GM06990 (cell line): Measurements from ENCODE around the gene SCYL3.
"Not testable (repeated sequence)": the region's sequence is repeated elsewhere in the genome, so short reads cannot be mapped to it uniquely, and the experiment has no call there.

Experiments
- DNase-seq: peaks from one replicate; pipeline ENCODE4 v3.0.0-alpha.2; 2011; ENCODE audit not compliant: insufficient read length; ENCODE audit errors: extremely low read depth
- H3K27me3 ChIP-seq: replicated peaks from 2 replicates; pipeline ENCODE4 v1.6.0; 2011; ENCODE audit warnings: low read length; ENCODE audit not compliant: control insufficient read depth, insufficient read depth
- H3K36me3 ChIP-seq: 2 replicates; pipeline ENCODE4 v1.5.1; 2011; ENCODE audit warnings: low read length; ENCODE audit not compliant: control insufficient read depth, insufficient read depth
- H3K4me3 ChIP-seq: replicated peaks from 2 replicates; pipeline ENCODE4 v1.5.1; 2011; ENCODE audit warnings: low read depth, mild to moderate bottlenecking, control low read depth, low read length
- TF ChIP-seq, protein P1 (sequence below): IDR thresholded peaks from 2 replicates; pipeline ENCODE4 v1.5.1; 2011; ENCODE audit warnings: low read length, control low read depth, mild to moderate bottlenecking, inconsistent platforms; ENCODE audit not compliant: insufficient read depth, poor library complexity, severe bottlenecking

The SCYL3 gene

DNA sequence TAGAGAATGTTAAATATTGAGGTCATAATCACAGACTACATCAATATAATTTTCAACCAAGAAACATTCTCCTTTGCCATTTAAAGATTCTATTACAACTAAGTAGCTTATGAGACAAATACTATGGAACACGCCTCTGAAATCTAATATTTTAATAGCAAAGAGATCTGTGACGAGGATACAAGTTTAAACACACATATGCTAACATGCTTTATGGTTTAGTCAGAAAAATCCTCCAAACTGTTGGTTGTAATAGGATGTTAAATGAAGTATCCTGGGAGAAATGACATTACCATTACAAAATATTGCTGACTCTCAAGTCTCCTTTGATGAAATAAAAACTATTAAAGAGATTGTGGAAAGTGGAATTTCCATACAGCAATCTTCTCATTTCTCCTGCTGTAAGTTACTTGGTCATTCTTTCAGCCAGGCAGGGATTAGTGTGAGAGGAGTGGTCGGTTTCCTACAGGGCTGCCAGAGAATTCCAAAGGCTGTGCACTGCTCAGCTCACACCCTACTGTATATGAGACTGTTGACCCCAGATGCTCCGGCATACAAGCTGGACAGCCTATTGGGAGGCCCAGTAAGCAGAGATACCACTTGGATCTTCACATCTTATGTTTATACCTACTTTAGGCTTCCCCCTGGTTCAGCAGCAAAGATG is 26.6 kb downstream of the SCYL3 start:
- TF ChIP-seq, protein P1, sequence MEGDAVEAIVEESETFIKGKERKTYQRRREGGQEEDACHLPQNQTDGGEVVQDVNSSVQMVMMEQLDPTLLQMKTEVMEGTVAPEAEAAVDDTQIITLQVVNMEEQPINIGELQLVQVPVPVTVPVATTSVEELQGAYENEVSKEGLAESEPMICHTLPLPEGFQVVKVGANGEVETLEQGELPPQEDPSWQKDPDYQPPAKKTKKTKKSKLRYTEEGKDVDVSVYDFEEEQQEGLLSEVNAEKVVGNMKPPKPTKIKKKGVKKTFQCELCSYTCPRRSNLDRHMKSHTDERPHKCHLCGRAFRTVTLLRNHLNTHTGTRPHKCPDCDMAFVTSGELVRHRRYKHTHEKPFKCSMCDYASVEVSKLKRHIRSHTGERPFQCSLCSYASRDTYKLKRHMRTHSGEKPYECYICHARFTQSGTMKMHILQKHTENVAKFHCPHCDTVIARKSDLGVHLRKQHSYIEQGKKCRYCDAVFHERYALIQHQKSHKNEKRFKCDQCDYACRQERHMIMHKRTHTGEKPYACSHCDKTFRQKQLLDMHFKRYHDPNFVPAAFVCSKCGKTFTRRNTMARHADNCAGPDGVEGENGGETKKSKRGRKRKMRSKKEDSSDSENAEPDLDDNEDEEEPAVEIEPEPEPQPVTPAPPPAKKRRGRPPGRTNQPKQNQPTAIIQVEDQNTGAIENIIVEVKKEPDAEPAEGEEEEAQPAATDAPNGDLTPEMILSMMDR: no peak
- Histone ChIP-seq H3K4me3 (no peak overlapping the region), H3K36me3 (peaks cover 23% of the 10 kb centered on the region), H3K27me3 (no peaks in the 10 kb centered on the region)
- DNase-seq: no peak

DNA sequence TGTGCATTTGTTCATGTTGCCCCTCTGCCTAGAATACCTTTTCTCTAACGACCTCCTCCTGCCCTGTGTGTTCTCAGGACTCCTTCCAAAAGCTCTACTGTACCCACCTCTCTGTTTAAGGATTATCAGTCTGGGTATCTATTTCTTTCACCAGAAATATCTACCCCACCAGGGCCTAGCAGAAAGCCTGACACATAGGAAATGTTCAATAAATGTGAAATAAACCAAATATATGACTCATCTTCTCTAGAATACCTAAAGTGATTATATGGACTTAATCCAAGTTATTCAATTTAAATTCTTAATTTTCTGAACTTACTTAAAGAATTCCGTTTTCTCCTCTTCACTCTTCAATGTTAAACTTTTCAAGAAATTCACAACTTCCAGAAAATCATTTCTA is 27.1 kb downstream of the SCYL3 start:
- DNase-seq: no peak
- no peaks in the 10 kb centered on the region for H3K27me3 ChIP-seq
- H3K36me3 ChIP-seq: peaks cover 23% of the 10 kb centered on the region
- no peak overlapping the region for H3K4me3 ChIP-seq
- TF ChIP-seq, protein P1: no peak

GRCh38 chr1:169864531-169864930 is 29.2 kb downstream of the SCYL3 start:
- not testable (repeated sequence) for H3K27me3 ChIP-seq, H3K4me3 ChIP-seq, DNase-seq
- H3K36me3 ChIP-seq: peaks cover 23% of the 10 kb centered on the region

- TF ChIP-seq, protein P1: no peak
- Histone ChIP-seq H3K27me3 (no peaks in the 10 kb centered on the region), H3K4me3 (no peak overlapping the region), H3K36me3 (peaks cover 16% of the 10 kb centered on the region)
- no peak for DNase-seq
These were observed 32.9 kb downstream of the SCYL3 start for GRCh38 chr1:169860750-169861149.

GRCh38 chr1:169860187-169860586 is 33.5 kb downstream of the SCYL3 start:
- no peaks in the 10 kb centered on the region for H3K27me3 ChIP-seq
- DNase-seq: no peak
- TF ChIP-seq, protein P1: no peak
- H3K4me3 ChIP-seq: no peak overlapping the region
- peaks cover 13% of the 10 kb centered on the region for H3K36me3 ChIP-seq

- Histone ChIP-seq H3K27me3 (no peaks in the 10 kb centered on the region), H3K36me3 (peaks cover 16% of the 10 kb centered on the region), H3K4me3 (no peak overlapping the region)
- DNase-seq: no peak
- TF ChIP-seq, protein P1: no peak
These were observed 34.7 kb downstream of the SCYL3 start for GRCh38 chr1:169859001-169859400.
